Measurements from ENCODE around the gene TOM1L2.

DNA sequence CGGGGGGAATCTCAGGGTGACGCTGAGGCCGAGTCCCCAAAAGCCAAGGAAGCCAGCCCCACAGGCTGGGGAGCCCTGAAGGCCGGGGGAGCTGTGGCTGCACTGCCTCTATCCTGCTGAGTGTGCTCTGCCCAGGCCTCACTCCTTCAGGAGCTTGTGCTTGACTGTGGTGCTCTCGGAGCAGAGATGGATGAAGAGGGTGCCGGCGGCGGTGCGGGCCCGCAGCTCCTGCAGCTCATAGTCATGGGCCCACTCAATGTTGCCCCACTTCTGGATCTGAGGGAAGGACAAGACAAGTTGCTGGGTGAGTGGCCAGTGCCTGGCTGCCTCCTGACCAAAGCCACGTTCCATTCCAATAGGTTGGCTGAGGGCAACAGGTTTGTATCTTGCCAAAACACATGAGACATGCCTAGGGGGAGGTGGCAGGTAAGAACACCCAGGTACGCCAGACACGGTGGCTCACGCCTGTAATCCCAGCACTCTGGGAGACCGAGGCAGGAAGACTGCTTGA lies 46.3 kb upstream of the TOM1L2 start:
- TF ChIP-seq, protein P1, sequence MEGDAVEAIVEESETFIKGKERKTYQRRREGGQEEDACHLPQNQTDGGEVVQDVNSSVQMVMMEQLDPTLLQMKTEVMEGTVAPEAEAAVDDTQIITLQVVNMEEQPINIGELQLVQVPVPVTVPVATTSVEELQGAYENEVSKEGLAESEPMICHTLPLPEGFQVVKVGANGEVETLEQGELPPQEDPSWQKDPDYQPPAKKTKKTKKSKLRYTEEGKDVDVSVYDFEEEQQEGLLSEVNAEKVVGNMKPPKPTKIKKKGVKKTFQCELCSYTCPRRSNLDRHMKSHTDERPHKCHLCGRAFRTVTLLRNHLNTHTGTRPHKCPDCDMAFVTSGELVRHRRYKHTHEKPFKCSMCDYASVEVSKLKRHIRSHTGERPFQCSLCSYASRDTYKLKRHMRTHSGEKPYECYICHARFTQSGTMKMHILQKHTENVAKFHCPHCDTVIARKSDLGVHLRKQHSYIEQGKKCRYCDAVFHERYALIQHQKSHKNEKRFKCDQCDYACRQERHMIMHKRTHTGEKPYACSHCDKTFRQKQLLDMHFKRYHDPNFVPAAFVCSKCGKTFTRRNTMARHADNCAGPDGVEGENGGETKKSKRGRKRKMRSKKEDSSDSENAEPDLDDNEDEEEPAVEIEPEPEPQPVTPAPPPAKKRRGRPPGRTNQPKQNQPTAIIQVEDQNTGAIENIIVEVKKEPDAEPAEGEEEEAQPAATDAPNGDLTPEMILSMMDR (IDR thresholded peaks at IDR 0.05): no peak
- no peak for TF ChIP-seq POLR2A (IDR thresholded peaks at IDR 0.05)
